ENCODE measurements around the gene MTUS2.

GRCh38 chr13:29497137-29497654 is 677.1 kb downstream of the MTUS2 start:
- TF ChIP-seq POLR2AphosphoS5 (IDR thresholded peaks at IDR 0.05; ENCODE audit: low read depth, low read length) (no peak), POLR2A (IDR thresholded peaks at IDR 0.05; ENCODE audit: low read depth, low read length) (no peak), POU2F2 (IDR thresholded peaks at IDR 0.05; ENCODE audit: low read depth, low read length) (no peak), TAF1 (IDR thresholded peaks at IDR 0.05; ENCODE audit: low read depth, low read length) (no peak), PAX5 (IDR thresholded peaks at IDR 0.05; ENCODE audit: insufficient read depth, low read length, severe bottlenecking) (no peak)
